Measurements from ENCODE around the gene ZNF524. TPM values are rescaled to one million over a fixed set of nuclear protein-coding genes. Genes with fewer than 3 reads are reported as not detected.

Gene ZNF524
- polyA plus RNA-seq, 1 of the 3 experiments (the other 2 are of a cell fraction), result 7.3 TPM

DNA sequence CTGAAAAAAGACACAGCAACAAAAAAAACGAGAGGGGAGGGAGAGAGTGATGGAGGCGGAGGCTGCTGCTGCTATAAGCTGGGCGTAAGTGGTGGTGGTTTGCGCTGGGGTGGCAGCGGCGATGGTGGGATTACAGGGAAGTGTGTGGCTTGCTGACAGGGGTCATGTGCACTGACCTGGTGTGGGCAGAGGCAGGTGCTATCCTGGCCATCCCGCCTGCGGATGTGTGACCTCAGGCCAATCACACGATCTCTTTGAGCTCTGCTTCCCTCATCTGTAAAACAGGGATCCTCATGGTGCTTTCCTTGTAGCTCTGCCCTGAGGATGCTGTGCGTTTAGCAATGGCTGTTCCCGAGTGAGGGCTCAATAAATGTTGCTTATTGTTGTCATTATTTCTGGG lies 37.4 kb downstream of the ZNF524 start:
- no peak overlapping the region for H3K9ac ChIP-seq
- no peak overlapping the region for H3K27ac ChIP-seq (ENCODE audit: low read depth in 2 of 2, low read length in 1 of 2)
- peaks cover 36% of the 10 kb centered on the region for H3F3A ChIP-seq (replicated peaks; ENCODE audit: insufficient read depth)
- H3K36me3 ChIP-seq (replicated peaks in 1 of 2; ENCODE audit: control insufficient read depth in 1 of 2, insufficient read depth in 2 of 2, low read length in 1 of 2), result peaks cover 0 to 6% of the 10 kb centered on the region in 2 experiments
- no peaks in the 10 kb centered on the region for H4K20me1 ChIP-seq (ENCODE audit: insufficient read depth)
- no peaks in the 10 kb centered on the region for H3K9me2 ChIP-seq
- ChIA-PET POLR2A (interaction anchor here (1.6 kb wide), 1 partner anchor 13 kb away, joined by 4 read pairs; the partner anchor contains the start of gene ZNF784), CTCF (interaction anchor here (0.8 to 5.0 kb wide), 5 partner anchors 10 to 548 kb away, joined by 3 to 28 read pairs (median 6); partner anchors contain the start of gene CCDC106)
- DNase-seq, result peak; percentile 1
- H3K79me2 ChIP-seq (ENCODE audit: insufficient read depth), result peaks cover 72% of the 10 kb centered on the region
- H3K9me3 ChIP-seq, result no peaks in the 10 kb centered on the region
- WGBS (ENCODE audit: low lambda C conversion rate), result 76% methylated on average over 11 of the region's 11 CpGs
- no peaks in the 10 kb centered on the region for H3K27me3 ChIP-seq (ENCODE audit: insufficient read depth)
- peaks cover 8 to 29% of the 10 kb centered on the region in 2 experiments; a peak in 1 of 4 replicates for H3K4me1 ChIP-seq (ENCODE audit: control insufficient read depth in 1 of 2, insufficient read depth in 2 of 2, low read depth in 1 of 2, low read length in 1 of 2)
- H2AFZ ChIP-seq (ENCODE audit: low read depth), result no peak overlapping the region
- peak overlapping the region; percentile 15; the same call in 1 of the 2 replicates for H3K4me2 ChIP-seq
- H3K4me3 ChIP-seq (ENCODE audit: low read depth in 2 of 2, low read length in 1 of 2), result no peak overlapping the region
- TF ChIP-seq, protein P1, sequence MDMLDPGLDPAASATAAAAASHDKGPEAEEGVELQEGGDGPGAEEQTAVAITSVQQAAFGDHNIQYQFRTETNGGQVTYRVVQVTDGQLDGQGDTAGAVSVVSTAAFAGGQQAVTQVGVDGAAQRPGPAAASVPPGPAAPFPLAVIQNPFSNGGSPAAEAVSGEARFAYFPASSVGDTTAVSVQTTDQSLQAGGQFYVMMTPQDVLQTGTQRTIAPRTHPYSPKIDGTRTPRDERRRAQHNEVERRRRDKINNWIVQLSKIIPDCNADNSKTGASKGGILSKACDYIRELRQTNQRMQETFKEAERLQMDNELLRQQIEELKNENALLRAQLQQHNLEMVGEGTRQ (IDR thresholded peaks at IDR 0.05; ENCODE audit: borderline replicate concordance, low read depth, low read length), result no peak
- no peak for TF ChIP-seq CHD2 (IDR thresholded peaks at IDR 0.05; ENCODE audit: low read length, partially characterized antibody)
- no peak for TF ChIP-seq MEF2A (IDR thresholded peaks at IDR 0.05; ENCODE audit: borderline replicate concordance, low read depth)
- TF ChIP-seq MXI1 (IDR thresholded peaks at IDR 0.05; ENCODE audit: low read depth, low read length), result no peak
- TF ChIP-seq FOSL2 (IDR thresholded peaks at IDR 0.05; ENCODE audit: borderline replicate concordance, low read depth), result no peak
- TF ChIP-seq ELF1 (IDR thresholded peaks at IDR 0.05), result no peak
- no peak for TF ChIP-seq POLR2AphosphoS5 (IDR thresholded peaks at IDR 0.05; ENCODE audit: low read depth, low read length)
- no peak for TF ChIP-seq EP300 (IDR thresholded peaks at IDR 0.05; ENCODE audit: borderline replicate concordance in 1 of 2, low read depth in 1 of 2, low read length in 1 of 2)
- TF ChIP-seq EZH2phosphoT487 (IDR thresholded peaks at IDR 0.05; ENCODE audit: borderline replicate concordance, low read depth), result no peak
- no peak for TF ChIP-seq TCF12 (IDR thresholded peaks at IDR 0.05)
- TF ChIP-seq FOXJ3 (CRISPR knock-in tag; IDR thresholded peaks at IDR 0.05), result no peak
- no peak for TF ChIP-seq TAF1 (IDR thresholded peaks at IDR 0.05; ENCODE audit: borderline replicate concordance, low read depth, low read length)
- TF ChIP-seq RXRA (IDR thresholded peaks at IDR 0.05; ENCODE audit: borderline replicate concordance, low read depth), result no peak

DNA sequence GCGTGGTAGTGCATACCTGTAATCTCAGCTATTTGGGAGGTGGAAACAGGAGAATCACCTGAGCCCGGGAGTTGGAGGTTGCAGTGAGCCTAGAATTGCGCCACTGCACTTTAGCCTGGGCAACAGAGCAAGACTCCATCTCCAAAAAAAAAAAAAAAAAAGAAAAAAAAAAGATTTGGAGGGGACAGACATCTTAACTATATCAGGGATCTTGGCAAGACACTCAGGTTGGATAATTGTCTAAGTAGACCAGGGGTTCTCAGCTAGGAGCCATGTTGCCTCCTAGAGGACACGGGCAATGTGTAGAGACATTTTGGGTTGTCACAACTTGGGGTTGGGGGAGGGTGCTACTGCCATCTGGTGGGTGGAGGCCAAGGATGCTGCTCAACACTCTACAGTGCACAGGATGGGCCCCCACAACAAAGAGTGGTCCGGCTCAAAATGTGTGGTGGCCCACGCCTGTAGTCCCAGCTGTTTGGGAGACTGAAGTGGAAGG lies 38.8 kb downstream of the ZNF524 start:
- no peaks in the 10 kb centered on the region for H3K27me3 ChIP-seq (ENCODE audit: insufficient read depth)
- ChIA-PET CTCF (interaction anchor here (1.0 to 5.0 kb wide), 7 partner anchors 12 to 461 kb away, joined by 3 to 28 read pairs (median 5); partner anchors contain the start of gene ZNF784), POLR2A (interaction anchor here (0.7 kb wide), 1 partner anchor 16 kb away, joined by 3 read pairs; no protein-coding TSS in a partner anchor)
- peak overlapping the region in 1 of 2 experiments; percentile 35; a peak in 1 of 4 replicates for H3K4me3 ChIP-seq (ENCODE audit: low read depth in 2 of 2, low read length in 1 of 2)
- no peaks in the 10 kb centered on the region for H3K9me2 ChIP-seq
- H3K27ac ChIP-seq (ENCODE audit: low read depth in 2 of 2, low read length in 1 of 2), result no peak overlapping the region
- H3K79me2 ChIP-seq (ENCODE audit: insufficient read depth), result peaks cover 86% of the 10 kb centered on the region
- TF ChIP-seq TAF1 (IDR thresholded peaks at IDR 0.05; ENCODE audit: borderline replicate concordance, low read depth, low read length) (0 out of 2 replicates have a peak, but pooled peaks have one; percentile 4), EP300 (IDR thresholded peaks at IDR 0.05; ENCODE audit: borderline replicate concordance in 1 of 2, low read depth in 1 of 2, low read length in 1 of 2) (no peak), YY1 (IDR thresholded peaks at IDR 0.05; ENCODE audit: low read depth) (0 out of 2 replicates have a peak, but pooled peaks have one; percentile 44)
- TF ChIP-seq, protein P2, sequence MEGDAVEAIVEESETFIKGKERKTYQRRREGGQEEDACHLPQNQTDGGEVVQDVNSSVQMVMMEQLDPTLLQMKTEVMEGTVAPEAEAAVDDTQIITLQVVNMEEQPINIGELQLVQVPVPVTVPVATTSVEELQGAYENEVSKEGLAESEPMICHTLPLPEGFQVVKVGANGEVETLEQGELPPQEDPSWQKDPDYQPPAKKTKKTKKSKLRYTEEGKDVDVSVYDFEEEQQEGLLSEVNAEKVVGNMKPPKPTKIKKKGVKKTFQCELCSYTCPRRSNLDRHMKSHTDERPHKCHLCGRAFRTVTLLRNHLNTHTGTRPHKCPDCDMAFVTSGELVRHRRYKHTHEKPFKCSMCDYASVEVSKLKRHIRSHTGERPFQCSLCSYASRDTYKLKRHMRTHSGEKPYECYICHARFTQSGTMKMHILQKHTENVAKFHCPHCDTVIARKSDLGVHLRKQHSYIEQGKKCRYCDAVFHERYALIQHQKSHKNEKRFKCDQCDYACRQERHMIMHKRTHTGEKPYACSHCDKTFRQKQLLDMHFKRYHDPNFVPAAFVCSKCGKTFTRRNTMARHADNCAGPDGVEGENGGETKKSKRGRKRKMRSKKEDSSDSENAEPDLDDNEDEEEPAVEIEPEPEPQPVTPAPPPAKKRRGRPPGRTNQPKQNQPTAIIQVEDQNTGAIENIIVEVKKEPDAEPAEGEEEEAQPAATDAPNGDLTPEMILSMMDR (IDR thresholded peaks at IDR 0.05), result peak; percentile 64
- no peak overlapping the region for H2AFZ ChIP-seq (ENCODE audit: low read depth)
- peaks cover 26% of the 10 kb centered on the region for H3F3A ChIP-seq (replicated peaks; ENCODE audit: insufficient read depth)
- no peak overlapping the region for H3K4me2 ChIP-seq
- H3K9me3 ChIP-seq, result no peaks in the 10 kb centered on the region
- H4K20me1 ChIP-seq (ENCODE audit: insufficient read depth), result no peaks in the 10 kb centered on the region
- peaks cover 0 to 6% of the 10 kb centered on the region in 2 experiments for H3K36me3 ChIP-seq (replicated peaks in 1 of 2; ENCODE audit: control insufficient read depth in 1 of 2, insufficient read depth in 2 of 2, low read length in 1 of 2)
- H3K9ac ChIP-seq, result no peak overlapping the region
- H3K4me1 ChIP-seq (ENCODE audit: control insufficient read depth in 1 of 2, insufficient read depth in 2 of 2, low read depth in 1 of 2, low read length in 1 of 2), result peaks cover 15 to 37% of the 10 kb centered on the region in 2 experiments; a peak in 1 of 4 replicates
- 91% methylated on average over 6 of the region's 6 CpGs for WGBS (ENCODE audit: low lambda C conversion rate)
- peak; percentile 52 for DNase-seq
